Parathyroid adenoma (tissue), 2 donors: ENCODE data around the gene ERBIN.
"Not testable (repeated sequence)": the region's sequence is repeated elsewhere in the genome, so short reads cannot be mapped to it uniquely, and the experiment has no call there.

Experiments
- H2AFZ ChIP-seq: fragments of 300-600 bp; sonication (generic); one replicate; pipeline ENCODE4 v1.7.0; 2017; ENCODE audit warnings: antibody characterized with exemption, mild to moderate bottlenecking
- H3K27ac ChIP-seq: fragments of 300-600 bp; sonication (generic); one replicate; pipeline ENCODE4 v1.7.0; 2017
- H3K27me3 ChIP-seq: fragments of 300-600 bp; sonication (generic); one replicate; pipeline ENCODE4 v1.7.0; 2017; ENCODE audit warnings: low read length; ENCODE audit not compliant: control insufficient read depth, insufficient read depth
- H3K36me3 ChIP-seq: fragments of 300-600 bp; sonication (generic); one replicate; pipeline ENCODE4 v1.7.0; 2017; ENCODE audit warnings: low read length; ENCODE audit not compliant: control insufficient read depth, insufficient read depth
- H3K4me1 ChIP-seq: fragments of 300-600 bp; sonication (generic); one replicate; pipeline ENCODE4 v1.7.0; 2017; ENCODE audit warnings: control low read depth
- H3K4me2 ChIP-seq: fragments of 300-600 bp; sonication (generic); one replicate; pipeline ENCODE4 v1.7.0; 2017; ENCODE audit warnings: low read length
- H3K4me3 ChIP-seq: fragments of 300-600 bp; sonication (generic); one replicate; pipeline ENCODE4 v1.7.0; 2017; ENCODE audit warnings: low read depth, low read length
- H3K79me2 ChIP-seq: fragments of 300-600 bp; sonication (generic); one replicate; pipeline ENCODE4 v1.7.0; 2017; ENCODE audit warnings: control low read depth
- H3K9ac ChIP-seq: fragments of 300-600 bp; sonication (generic); one replicate; pipeline ENCODE4 v1.7.0; 2017; ENCODE audit warnings: mild to moderate bottlenecking
- H3K9me3 ChIP-seq: fragments of 300-600 bp; sonication (generic); one replicate; pipeline ENCODE4 v1.7.0; 2017; ENCODE audit warnings: low read length; ENCODE audit not compliant: control insufficient read depth
- CTCF ChIP-seq: fragments of 300-600 bp; sonication (generic); IDR thresholded peaks from one replicate; pipeline ENCODE4 v1.7.0; 2017; ENCODE audit warnings: antibody characterized with exemption, mild to moderate bottlenecking
- donor health status: primary hyperparathyroidism.

The ERBIN gene

GRCh38 chr5:65907135-65907534, 19.2 kb upstream of the ERBIN start:
- TF ChIP-seq CTCF, result no peak
- no peaks in the 10 kb centered on the region for H3K9me3 ChIP-seq
- H3K27ac ChIP-seq, result no peak overlapping the region

GRCh38 chr5:65910711-65911110, 15.7 kb upstream of the ERBIN start:
- H3K79me2 ChIP-seq, result no peaks in the 10 kb centered on the region
- H3K27me3 ChIP-seq, result no peaks in the 10 kb centered on the region
- no peak overlapping the region for H3K4me2 ChIP-seq
- H3K36me3 ChIP-seq, result no peaks in the 10 kb centered on the region
- H3K9me3 ChIP-seq, result no peaks in the 10 kb centered on the region
- no peak overlapping the region for H3K27ac ChIP-seq
- TF ChIP-seq CTCF, result no peak
- no peak overlapping the region for H3K9ac ChIP-seq
- H3K4me1 ChIP-seq, result no peaks in the 10 kb centered on the region
- H3K4me3 ChIP-seq, result no peak overlapping the region
- H2AFZ ChIP-seq, result no peak overlapping the region

More at GRCh38 chr5:65907135-65907534, 19.2 kb upstream of the ERBIN start:
- no peaks in the 10 kb centered on the region for H3K79me2 ChIP-seq
- no peaks in the 10 kb centered on the region for H3K4me1 ChIP-seq
- H2AFZ ChIP-seq, result no peak overlapping the region
- no peak overlapping the region for H3K4me2 ChIP-seq
- H3K36me3 ChIP-seq, result no peaks in the 10 kb centered on the region
- H3K9ac ChIP-seq, result no peak overlapping the region
- H3K4me3 ChIP-seq, result no peak overlapping the region
- no peaks in the 10 kb centered on the region for H3K27me3 ChIP-seq

- Histone ChIP-seq H3K27ac (no peak overlapping the region), H3K4me2 (no peak overlapping the region), H3K9ac (no peak overlapping the region), H3K79me2 (no peaks in the 10 kb centered on the region), H3K4me3 (no peak overlapping the region), H3K36me3 (no peaks in the 10 kb centered on the region), H2AFZ (no peak overlapping the region), H3K27me3 (no peaks in the 10 kb centered on the region), H3K9me3 (no peaks in the 10 kb centered on the region), H3K4me1 (no peaks in the 10 kb centered on the region)
- no peak for TF ChIP-seq CTCF
These were observed 14.1 kb upstream of the ERBIN start for GRCh38 chr5:65912311-65912710.

- H3K79me2 ChIP-seq, result no peaks in the 10 kb centered on the region
- no peaks in the 10 kb centered on the region for H3K4me1 ChIP-seq
- no peak overlapping the region for H3K4me3 ChIP-seq
- no peaks in the 10 kb centered on the region for H3K9me3 ChIP-seq
- no peak overlapping the region for H3K27ac ChIP-seq
- no peak overlapping the region for H2AFZ ChIP-seq
- H3K27me3 ChIP-seq, result no peaks in the 10 kb centered on the region
- no peak overlapping the region for H3K4me2 ChIP-seq
- no peak for TF ChIP-seq CTCF
- no peaks in the 10 kb centered on the region for H3K36me3 ChIP-seq
- H3K9ac ChIP-seq, result no peak overlapping the region
These were observed 12.9 kb upstream of the ERBIN start for GRCh38 chr5:65913519-65913918.

GRCh38 chr5:65914641-65915196, 11.7 kb upstream of the ERBIN start:
- TF ChIP-seq CTCF, result no peak
- Histone ChIP-seq H3K9me3 (no peaks in the 10 kb centered on the region), H3K27me3 (no peaks in the 10 kb centered on the region), H2AFZ (no peak overlapping the region), H3K36me3 (no peaks in the 10 kb centered on the region), H3K4me3 (no peak overlapping the region), H3K4me1 (no peaks in the 10 kb centered on the region), H3K9ac (no peak overlapping the region), H3K4me2 (no peak overlapping the region), H3K27ac (no peak overlapping the region), H3K79me2 (no peaks in the 10 kb centered on the region)

- H3K36me3 ChIP-seq, H3K9ac ChIP-seq, H3K27me3 ChIP-seq, H3K27ac ChIP-seq, H3K4me1 ChIP-seq, H3K9me3 ChIP-seq, H3K79me2 ChIP-seq, H2AFZ ChIP-seq, H3K4me3 ChIP-seq, H3K4me2 ChIP-seq: not testable (repeated sequence)
These were observed 10.7 kb upstream of the ERBIN start for GRCh38 chr5:65915661-65916060.
